GM23248 (cell line): ENCODE results near the gene ATP8B3.

Source experiments
- EZH2 ChIP-seq: fragments of 200-600 bp; sonication (generic); IDR thresholded peaks from 2 replicates; pipeline ENCODE4 v1.6.1; 2018; ENCODE audit warnings: antibody characterized with exemption, mild to moderate bottlenecking; ENCODE audit not compliant: insufficient read depth, poor library complexity, severe bottlenecking
- EZH2phosphoT487 ChIP-seq: fragments of 200-600 bp; sonication (generic); IDR thresholded peaks from 2 replicates; pipeline ENCODE4 v1.6.1; 2018; ENCODE audit warnings: antibody characterized with exemption, moderate library complexity, mild to moderate bottlenecking, low read depth; ENCODE audit not compliant: insufficient read depth

DNA sequence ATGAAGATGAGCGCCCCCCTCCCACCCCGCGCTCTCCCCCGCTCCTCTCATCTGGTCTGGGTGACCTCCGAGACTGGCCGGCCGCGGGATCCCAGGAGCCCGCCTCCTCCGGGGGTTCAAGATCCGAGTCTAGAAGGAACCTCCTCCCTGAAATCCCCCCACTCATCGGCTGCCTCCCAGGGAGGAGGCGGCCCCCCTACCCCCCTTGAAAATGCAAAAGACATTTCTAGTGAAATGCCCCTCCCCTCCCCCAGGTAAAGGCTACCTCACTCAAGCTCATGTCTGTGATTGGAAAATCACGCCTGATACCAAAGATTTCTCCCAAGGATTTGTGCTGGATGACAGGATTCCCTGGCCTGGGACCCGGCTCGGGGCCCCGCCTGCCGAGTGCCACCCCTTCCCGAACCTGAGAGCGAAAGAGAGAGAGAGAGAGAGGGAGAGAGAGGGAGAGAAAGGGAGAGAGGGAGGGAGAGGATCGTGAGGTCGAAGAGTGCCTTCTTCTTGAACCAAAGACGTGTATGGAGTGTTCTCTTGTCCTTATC is 35.4 kb downstream of the ATP8B3 start:
- TF ChIP-seq EZH2 (peak; percentile 87), EZH2phosphoT487 (no peak)
